IPS-18c (cell line): Measurements from ENCODE around the gene POLR2E.

ENCODE experiments used
- H3K4me3 ChIP-seq: 2 replicates; pipeline ENCODE4 v1.7.0; 2013; ENCODE audit warnings: low read depth, mild to moderate bottlenecking, low read length, moderate library complexity; ENCODE audit not compliant: insufficient read depth
- H3K9me3 ChIP-seq: one replicate; pipeline ENCODE4 v1.6.1; 2013; ENCODE audit warnings: mild to moderate bottlenecking, low read length, moderate library complexity; ENCODE audit not compliant: control insufficient read depth, insufficient read depth

Gene POLR2E

DNA sequence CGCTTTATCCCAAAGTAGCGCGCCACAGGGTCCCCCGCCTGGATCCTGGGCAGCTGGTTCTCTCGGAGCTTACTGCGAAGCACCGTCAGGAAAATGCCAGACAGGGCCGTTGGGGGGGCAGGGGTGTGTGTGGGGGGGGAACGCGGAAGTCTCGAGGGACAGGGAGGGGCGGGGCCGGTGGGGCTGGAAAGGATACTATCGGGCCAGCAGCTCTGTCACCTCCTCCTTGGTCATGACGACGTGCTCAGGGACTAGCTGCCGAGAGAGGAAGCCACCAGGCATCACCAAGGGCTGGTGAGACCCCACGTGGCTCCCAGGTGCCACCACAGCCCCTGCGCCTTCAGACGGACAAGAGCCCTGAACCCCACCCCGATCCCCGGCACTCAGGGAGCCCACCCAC lies 5.3 kb downstream of the POLR2E start:
- no peak overlapping the region for H3K4me3 ChIP-seq
- H3K9me3 ChIP-seq = no peaks in the 10 kb centered on the region

- Histone ChIP-seq H3K4me3 (no peak overlapping the region), H3K9me3 (no peaks in the 10 kb centered on the region)
Measured at GRCh38 chr19:1089126-1089771, 5.9 kb downstream of the POLR2E start.

DNA sequence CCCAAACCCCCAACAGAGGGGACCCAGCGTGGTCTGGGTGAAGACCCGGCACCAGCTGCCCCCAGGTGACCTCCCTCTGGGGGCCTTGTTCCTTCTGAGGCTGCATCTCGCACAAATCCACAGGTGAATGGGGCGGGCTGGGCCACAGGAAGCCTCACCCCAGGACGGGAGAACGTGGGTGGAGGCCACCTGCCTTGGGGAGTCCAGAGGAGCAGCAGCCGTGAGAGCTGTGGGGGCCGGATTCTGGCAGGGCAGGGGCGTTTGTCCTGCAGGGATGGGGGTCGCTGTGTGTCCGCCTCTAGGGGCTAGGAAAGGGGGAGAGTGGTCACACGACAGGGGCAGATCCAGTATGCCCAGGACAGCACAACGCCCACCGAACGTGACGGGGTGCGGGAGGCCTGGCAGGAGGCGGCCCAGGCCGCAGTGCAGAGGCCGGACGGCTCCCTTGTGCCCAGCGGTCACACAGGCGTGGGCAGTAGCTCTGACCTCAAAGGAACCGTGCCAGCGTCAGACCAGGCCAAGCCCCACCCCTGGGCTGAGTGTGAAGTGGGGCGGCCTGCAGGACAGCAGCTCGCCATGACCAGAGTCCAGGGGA lies 6.7 kb downstream of the POLR2E start:
- Histone ChIP-seq H3K4me3 (no peak overlapping the region), H3K9me3 (no peaks in the 10 kb centered on the region)

DNA sequence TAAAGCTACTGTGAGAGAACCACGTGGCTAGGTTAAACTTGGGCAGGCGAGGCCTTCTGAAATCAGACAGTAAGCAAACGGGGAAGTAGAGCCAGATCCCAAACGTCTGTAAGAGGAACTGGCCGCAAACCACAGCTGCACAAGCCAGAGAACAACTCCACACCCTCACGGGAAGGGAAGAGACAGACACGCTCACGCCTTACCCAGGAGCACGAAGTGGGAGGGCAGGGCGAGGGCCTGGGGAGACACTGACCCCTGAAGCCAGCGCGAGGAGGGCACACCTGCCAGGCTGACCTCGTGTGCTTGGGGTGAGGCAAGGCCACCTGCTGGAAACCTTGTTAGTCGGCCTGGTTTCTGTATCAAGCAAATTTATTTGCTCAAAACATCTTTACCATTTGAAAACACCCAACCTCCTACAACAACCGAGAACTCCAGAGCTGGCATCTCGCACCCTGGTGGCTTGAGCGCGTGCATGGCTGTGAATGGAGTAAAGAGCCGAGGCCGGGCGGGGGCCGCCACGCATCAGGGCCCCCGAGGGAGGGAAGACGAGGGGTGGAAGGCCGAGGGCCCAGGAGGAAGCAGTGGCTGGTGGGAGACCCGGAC lies 7.3 kb downstream of the POLR2E start:
- Histone ChIP-seq H3K4me3 (no peak overlapping the region), H3K9me3 (no peaks in the 10 kb centered on the region)

- H3K4me3 ChIP-seq = no peak overlapping the region
Measured at GRCh38 chr19:1086613-1087012, 8.6 kb downstream of the POLR2E start.

DNA sequence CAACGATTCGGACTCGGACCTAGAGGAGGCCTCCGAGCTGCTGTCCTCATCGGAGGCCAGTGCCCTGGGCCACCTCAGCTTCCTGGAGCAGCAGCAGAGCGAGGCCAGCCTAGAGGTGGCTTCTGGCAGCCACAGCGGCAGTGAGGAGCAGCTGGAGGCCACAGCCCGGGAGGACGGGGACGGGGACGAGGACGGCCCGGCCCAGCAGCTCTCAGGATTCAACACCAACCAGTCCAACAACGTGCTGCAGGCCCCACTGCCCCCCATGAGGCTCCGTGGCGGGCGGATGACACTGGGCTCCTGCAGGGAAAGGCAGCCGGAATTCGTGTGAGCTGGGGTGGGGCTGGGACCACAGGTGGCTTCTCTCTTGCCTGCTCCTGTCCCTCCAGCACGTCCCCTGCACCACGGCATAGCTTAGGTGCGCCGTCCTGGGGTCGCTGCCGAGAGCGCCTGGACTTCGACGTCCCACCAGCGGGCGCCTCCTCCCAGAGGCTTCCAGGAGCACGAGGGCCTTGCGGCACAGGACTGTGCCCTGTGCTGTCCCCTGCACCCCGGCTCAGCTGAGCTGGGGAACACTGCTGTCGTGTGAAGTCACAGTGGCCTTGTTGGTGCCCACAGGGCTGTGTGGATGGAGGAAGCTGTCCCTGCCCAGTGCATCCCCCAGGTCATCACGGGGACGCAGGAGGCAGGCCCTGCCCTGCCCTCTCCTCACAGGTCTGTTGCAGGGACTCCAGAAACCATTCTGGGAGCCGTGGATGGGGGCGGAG lies 9.3 kb downstream of the POLR2E start:
- H3K4me3 ChIP-seq = no peak overlapping the region
- no peaks in the 10 kb centered on the region for H3K9me3 ChIP-seq

More at GRCh38 chr19:1086613-1087012, 8.6 kb downstream of the POLR2E start:
- H3K9me3 ChIP-seq = no peaks in the 10 kb centered on the region

GRCh38 chr19:1085053-1085658 lies 10.0 kb downstream of the POLR2E start:
- no peak overlapping the region for H3K4me3 ChIP-seq
- H3K9me3 ChIP-seq = no peaks in the 10 kb centered on the region

DNA sequence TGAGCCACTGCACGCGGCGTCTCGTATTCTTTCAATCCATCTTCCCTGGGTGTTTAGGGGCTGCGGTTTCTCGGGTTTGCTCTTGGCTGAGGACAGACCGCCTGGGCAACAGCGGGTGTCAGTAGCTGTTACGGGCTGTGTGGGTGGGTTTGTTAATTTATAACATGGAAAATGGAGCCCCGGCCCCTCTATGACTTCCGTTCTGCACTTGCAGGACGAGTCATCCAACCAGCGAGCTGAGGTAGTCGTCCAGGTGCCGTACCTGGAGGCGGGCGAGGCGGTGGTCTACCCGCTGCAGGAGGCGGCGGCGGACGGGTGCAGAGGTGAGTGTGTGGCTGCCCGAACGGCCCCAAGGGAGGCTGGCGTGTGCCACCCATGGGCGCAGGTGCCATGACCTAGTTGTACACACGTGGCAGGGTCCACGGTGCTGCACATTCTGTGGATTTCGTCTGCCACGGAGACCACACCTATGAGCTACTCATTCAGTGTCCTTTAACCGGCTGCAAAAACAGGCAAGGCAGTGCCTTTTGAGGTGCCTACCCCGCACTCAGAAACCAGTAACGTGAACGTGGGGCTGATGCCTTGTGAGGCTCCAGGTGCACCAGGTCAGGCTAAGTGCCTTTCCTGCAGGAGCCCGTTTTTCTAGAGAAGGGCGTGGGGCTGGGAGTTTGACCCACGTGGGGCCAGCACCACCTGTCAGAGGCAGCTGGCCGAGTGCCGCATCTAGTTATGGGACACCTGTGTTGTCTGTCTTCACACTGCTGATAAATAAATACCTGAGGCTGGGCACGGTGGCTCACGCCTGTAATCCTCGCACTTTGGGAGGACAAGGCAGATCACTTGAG lies 10.9 kb downstream of the POLR2E start:
- Histone ChIP-seq H3K4me3 (no peak overlapping the region), H3K9me3 (no peaks in the 10 kb centered on the region)

GRCh38 chr19:1082928-1083816 lies 12.0 kb downstream of the POLR2E start:
- no peaks in the 10 kb centered on the region for H3K9me3 ChIP-seq
- peak overlapping the region; percentile 40; the same call in 1 of the 2 replicates for H3K4me3 ChIP-seq

DNA sequence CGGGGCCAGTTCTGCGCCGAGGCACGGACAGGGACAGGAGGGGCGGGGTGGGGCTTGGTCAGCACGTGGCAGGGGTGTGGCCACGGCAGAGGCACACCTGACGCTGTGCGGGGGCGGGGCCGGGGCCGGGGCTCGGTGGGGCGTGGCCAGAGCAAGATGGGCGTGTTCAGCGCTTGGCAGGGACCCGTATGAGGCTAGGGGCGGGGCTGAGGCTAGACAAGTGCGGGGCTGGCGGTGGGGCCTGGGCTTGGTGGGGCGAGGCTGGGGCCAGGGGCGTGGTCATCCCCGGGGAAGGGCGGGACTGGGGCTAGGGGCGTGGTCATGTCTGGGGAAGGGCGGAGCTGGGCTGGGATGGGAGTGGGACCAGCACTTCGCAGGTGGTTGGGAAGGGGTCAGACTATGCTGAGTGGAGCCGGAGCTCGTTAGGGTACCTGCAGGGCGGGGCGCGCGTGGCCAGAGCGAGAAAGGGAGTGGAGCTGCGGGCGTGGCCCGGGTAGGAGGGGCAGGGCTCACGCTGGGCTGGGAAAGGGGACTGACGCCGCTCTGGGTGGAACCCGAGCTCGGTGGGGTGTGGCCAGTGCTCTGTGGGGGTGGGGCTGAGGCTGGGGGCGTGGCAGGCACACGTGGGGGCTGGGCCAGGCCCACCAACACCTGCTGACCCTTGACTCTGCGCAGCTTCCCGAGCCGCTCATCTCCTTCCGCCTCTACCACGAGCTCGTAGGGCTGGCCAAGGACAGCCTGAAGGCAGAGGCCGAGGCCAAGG lies 12.8 kb downstream of the POLR2E start:
- H3K9me3 ChIP-seq = no peaks in the 10 kb centered on the region
- H3K4me3 ChIP-seq = peak overlapping the region; percentile 58; the same call in 1 of the 2 replicates

GRCh38 chr19:1081301-1082164 lies 13.6 kb downstream of the POLR2E start:
- H3K4me3 ChIP-seq = peak overlapping the region; percentile 24; the same call in 1 of the 2 replicates

DNA sequence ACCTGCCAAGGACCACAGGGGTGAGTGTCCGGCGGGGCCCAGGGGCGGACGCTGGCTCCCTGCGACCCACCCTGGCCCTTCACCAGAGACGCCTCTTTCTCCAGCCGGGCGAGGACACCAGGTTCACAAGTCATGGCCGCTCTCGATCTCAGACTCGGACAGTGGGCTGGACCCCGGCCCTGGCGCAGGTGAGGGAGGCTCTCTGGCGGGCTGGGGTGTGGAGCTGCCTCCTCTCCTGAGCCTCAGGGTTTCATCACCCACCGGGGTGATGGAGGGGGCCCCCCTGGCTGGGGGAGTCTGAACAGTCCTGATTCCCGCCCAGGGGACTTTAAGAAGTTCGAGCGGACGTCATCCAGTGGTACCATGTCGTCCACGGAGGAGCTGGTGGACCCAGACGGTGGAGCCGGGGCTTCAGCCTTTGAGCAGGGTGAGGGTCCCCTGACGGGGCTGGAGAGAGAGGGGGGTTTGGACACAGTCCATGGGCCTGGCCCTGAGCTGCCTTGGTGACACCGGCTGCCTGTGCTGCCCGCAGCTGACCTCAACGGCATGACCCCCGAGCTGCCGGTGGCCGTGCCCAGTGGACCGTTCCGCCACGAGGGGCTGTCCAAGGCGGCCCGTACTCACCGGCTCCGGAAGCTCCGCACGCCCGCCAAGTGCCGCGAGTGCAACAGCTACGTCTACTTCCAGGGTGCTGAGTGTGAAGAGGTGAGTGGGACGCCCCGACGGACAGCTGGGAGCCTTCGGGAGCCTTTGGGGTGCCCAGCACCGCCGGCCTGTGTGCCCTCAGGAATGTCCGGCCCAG lies 14.6 kb downstream of the POLR2E start:
- Histone ChIP-seq H3K9me3 (no peaks in the 10 kb centered on the region), H3K4me3 (no peak overlapping the region)

More at GRCh38 chr19:1081301-1082164, 13.6 kb downstream of the POLR2E start:
- no peaks in the 10 kb centered on the region for H3K9me3 ChIP-seq

GRCh38 chr19:1079566-1080111 lies 15.5 kb downstream of the POLR2E start:
- Histone ChIP-seq H3K4me3 (no peak overlapping the region), H3K9me3 (no peaks in the 10 kb centered on the region)
